Germinal center (tissue), 1 donor: Measurements from ENCODE around the gene LIMS2.

Source experiments
- DNase-seq: peaks from one replicate; pipeline ENCODE4 v3.0.0; 2012; ENCODE audit warnings: mixed read lengths, low spot score

The LIMS2 gene

DNA sequence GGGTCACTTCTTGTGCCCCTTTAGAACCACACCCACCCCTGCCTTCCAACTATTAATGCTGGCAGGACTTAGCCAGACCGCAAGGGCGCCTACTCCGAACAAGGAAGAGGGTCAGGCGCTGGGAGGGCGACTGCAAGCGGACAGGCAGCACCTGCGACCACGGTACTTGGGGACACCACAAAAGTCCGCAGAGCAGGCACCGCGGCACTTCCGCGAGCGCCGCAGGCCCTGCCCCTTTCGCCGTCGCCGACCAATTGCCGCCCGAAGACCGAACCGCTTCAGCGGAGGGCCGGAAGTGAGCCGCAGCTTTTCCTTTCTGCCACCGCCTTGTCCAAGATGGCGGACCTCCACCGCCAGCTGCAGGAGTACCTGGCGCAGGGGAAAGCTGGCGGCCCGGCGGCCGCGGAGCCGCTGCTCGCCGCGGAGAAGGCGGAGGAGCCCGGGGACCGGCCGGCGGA lies 25.9 kb upstream of the LIMS2 start, which contains the start of gene SFT2D3:
SFT2D3 (plus strand) TSS at position 305 of the 458 bp plus-strand sequence; CDS start at position 337, 32 bp downstream.
- peak; percentile 94 for DNase-seq

DNA sequence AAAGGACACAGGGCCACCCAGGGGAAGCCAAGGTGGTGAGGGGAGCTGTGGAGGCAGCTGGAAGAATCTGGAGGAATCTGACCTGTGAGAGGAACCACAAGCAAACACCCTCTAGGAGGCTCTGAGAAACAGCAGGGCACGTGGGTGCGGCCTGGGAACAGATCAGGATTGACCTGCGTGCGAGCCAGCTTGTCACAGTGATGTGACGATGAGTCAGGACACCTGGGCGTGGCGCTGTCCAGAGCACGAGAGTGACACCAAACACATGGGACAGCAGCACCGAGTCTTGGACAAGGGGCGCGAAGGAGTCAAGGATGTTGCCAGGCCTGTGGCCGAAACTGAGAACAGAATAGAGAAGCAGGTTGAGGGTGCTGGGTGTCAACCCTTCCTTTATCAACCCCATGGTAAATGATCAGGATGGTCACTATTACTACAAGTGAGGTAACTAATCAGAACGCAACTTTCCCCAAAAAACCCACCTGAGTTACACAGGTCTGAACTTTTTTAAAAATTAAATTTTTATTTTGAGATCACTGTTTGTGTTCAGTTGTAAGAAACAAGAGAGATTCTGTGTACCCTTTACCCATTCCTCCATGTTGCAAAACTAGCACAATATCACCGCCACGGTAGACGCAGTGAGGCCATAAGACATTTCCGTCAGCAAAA lies 25.3 kb upstream of the LIMS2 start:
- DNase-seq: peak; percentile 64

DNA sequence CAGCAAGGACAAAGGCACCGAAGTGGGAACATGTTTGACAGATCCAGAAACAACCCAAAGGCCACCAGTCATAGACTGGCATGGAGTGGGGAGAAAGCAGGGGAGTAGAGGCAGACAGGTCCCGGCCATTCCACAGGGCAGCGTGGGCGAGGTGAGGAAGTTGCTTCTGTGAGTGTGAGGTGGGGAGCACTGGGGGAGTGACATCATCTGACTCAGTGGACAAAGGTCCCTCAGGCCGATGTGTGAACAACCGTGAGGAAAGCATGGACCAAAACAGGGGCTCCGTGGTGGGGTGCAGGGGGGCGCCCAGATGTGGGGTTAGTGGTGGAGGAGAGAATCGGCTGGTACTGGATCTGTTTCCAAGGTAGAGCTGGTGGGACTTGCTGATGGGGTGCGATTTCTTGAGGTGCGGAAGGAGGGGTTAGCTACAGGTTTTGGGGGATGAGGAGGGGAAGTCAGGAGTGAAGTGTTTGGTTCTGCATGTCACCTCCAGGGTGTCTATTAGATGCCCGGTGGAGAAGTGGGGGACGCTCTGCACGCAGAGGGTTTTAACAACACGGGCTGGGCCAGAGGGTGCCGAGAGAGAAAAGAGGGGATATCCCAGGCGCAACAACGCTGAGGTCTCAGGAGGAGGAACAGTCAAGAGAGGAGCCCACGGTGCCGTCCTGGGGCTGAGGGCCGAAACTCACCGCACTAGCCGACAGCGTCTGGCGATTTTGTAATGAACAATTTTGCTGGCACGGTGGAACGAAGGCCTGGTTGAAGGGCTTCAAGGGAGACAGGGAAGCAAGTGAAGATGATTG lies 23.4 kb upstream of the LIMS2 start:
- no peak for DNase-seq

DNA sequence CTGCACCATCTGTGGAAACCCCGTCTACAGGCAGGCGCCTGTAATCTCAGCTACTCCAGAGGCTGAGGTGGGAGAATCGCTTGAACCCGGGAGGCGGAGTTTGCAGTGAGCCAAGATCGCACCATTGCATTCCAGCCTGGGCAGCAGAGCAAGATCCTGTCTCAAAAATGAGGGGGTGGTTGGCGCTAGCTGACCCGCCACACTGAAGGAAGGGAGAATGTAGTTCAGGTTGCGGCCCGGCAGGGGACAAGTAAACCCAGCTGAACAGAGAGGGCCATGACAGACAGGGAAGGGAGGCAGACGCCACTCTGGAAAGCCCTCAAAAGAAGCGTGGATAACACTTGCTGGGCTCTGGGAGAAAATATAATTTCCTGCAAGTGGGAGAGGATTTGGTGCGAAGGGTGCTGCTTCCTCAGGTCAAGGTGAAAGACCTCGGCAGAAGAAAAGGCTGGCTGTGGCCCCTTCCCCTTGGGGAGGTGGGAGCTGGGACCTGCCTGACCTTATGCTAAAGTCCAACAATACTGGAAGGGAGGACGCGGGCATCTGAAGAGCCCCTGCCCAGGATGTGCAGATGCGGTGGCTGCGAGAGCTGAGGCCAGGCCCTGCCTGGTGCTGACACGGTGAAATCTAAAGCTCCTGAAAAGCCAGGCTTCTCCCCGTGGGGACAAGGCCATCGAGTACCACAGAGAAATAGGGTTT lies 22.3 kb upstream of the LIMS2 start:
- DNase-seq: no peak

DNA sequence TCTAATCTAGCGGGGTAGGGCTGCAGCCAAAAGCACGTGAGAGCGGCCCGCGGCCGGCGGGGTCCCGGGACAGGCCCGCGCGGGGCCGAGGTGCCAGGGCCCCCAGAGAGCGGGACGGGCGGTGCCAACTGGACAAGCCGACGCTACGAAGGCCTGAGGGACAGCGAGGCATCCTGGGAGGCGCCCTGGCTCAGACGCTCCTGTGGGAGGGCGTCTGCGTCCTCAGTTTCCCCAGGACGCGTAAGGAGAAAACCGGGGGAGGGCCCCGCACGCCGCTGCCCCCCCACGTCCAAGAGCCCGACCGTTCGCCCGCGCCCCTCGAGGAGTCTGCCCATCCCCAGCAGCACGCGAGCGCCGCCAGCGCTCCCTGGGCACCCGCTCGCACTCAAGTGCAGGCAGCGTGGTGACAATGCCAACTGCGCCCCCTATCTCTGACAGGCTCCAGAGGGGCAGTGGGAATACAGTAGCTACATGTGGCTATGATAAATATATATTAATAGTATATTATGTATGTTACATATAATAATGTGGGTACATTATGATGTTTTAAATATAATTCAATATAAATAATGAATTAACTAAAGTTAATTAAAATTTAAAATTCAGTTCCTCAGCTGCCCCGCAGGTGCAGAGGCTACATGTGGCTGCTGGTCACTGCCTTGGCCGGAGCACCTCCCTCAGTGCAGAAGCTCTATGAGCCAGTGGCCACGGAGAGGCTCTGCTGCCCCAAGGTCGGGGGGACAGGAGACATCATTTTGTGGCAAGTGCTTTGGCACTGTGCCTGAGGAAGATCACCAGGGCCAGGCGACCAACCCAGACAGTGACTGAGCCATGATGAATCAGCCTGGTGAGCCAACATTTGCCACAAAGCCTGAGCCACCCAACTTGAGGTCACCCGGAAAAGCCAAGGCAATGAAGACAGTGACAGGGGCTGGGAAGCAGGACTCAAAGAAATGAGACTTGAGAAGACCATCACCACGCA lies 20.5 kb upstream of the LIMS2 start:
- DNase-seq: peak; percentile 64

DNA sequence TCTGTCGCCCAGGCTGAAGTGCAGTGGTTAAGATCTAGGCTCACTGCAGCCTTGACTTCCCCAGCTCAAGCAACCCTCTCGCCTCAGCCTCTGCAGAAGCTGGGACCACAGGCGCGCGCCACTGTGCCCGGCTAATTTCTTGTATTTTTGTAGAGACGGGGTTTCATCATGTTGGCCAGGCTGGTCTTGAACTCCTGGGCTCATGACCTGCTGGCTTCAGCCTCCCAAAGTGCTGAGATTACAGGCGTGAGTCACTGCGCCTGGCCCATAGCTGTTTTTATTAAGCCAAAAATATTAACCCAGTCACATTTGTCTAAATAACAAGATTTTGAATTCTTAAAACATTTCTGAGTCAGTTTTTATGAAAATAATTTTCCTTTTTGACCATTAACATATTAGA lies 19.7 kb upstream of the LIMS2 start:
- no peak for DNase-seq

DNA sequence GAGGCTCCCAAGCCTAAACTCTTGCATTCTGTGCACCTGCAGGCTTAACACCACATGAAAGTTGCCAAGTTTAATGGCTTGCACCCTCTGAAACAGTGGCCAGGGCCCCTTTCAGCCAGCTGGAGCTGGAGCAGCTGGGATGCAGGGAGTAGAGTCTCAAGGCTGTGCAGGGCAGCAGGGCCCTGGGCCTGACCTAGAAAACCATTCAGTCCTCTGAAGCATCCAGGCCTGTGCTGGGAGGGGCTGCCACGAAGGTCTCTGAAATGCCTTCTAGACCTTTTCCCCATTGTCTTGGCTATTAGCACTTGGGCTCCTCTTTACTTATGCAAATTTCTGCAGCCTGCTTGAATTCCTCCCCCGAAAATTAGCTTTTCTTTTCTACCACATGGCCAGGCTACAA lies 15.4 kb upstream of the LIMS2 start:
- DNase-seq: no peak

DNA sequence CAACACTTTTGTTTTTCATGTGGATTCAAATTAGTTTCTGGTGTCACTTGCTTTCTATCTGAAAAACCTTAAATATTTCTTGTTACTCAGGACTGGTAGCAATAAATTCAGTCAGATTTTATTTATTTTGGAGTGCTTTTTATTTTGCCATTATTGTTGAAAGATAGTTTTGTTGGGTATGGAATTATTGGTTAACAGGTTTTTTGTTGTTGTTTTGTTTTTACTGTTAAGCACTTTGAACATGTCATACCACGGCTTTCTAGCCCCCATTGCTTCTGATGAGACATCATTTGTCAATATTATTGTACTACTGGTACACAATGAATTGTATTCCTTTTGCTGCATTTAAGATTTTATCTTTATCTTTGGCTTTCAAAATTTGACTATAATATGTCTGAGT lies 13.1 kb upstream of the LIMS2 start:
- DNase-seq: no peak

DNA sequence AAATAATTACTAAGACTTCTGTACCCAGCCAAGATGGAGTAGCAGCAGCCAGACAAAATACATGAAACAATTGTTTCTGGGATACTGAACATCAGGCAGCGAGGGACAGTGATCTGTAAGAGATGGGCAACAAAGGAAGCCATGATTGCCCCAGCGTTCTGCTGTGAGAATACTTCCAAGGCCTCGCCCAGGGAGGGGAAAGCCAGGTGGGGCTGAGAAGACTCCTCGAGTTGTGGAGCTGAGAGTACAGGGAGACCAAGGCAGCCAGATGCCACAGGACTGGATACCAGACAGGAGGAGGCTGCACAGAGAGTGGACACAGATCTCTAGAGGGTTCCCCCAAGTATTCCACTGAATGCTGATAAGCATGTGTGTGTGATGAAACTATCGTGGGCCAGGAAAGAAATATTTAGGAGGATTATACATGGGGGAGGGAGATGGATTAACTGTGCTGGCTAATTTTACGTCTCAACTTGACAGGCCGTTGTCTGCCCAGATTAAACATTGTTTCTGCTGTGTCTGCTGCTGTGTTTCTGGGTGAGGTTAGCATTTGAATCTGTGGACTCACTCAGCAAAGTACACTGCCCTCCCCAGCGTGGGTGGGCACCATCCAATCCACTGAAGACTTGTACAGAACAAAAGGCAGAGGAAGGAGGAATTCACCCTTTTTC lies 10.2 kb upstream of the LIMS2 start:
- no peak for DNase-seq

DNA sequence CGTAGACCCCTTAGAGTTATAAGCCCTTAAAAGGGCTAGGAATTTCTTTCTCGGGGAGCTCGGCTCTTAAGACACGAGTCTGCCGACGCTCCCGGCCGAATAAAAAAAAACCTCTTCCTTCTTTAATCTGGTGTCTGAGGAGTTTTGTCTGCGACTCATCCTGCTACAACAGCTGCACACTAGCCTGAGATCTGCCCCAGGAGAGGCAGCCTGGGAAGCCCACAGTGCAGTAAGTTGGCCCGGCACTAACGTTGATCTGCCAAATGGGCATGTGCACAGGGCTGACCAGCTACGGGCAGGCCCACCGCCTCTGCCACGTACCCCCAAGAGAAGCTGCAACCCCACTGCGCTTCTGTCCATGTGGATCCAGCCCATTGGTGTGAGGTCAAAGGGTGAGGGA lies 8.4 kb upstream of the LIMS2 start:
- DNase-seq: no peak

DNA sequence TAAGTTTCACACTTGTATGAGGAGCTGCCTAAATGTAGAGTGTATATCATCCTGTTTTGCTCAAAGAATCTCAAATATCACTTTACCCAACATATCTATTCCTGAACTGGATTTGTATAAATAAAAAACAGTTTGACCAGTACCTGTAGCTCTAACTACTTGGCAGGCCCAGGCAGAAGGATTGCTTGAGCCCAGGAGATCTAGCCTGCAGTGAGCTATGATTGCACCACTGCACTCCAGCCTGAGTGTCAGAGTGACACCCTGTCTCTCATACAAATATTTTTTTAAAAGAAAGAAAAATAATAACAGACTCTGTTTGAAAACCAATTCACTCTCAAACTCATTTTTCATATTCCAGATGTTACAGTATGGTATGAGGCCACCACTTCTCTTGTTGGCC lies 7.7 kb upstream of the LIMS2 start:
- DNase-seq: no peak

DNA sequence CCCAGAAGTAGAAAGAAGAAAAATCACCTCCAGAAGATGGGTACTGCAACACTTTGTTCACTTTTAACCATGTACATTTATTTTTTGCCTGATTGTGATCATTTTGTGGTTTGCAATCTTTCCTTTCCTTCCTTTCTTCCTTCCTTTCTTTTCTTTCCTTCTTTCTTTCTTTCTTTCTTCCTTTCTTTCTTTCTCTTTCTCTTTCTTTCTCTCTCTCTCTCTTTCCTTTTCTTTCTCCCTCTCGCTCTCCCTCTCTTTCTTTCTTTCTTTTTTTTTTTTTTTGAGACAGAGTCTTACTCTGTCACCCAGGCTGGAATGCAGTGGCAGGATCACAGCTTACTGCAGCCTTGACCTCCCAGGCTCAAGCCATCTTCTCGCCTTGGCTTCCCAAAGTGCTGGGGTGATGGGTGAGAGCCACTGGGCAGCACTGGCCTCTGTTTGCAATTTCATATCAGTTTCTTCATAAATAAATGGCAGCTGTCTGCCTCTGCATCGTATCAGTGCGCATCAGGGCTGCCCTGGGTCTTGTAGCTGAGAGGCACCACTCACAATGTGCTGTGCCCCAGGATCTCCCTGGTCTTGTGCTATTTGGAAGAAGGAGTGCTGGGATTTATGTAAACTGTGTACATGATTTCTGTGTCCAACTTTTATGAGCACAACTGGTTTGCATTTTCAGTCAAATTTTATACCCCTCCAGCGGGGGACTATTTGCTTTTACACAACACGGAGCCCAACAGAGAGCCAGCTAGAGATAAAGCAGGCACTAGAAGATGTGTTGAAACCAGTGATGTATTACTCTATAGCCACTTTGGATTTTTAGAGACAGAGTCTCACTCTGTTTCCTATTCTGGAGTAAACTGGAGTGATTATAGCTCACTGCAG lies 6.9 kb upstream of the LIMS2 start:
- no peak for DNase-seq

DNA sequence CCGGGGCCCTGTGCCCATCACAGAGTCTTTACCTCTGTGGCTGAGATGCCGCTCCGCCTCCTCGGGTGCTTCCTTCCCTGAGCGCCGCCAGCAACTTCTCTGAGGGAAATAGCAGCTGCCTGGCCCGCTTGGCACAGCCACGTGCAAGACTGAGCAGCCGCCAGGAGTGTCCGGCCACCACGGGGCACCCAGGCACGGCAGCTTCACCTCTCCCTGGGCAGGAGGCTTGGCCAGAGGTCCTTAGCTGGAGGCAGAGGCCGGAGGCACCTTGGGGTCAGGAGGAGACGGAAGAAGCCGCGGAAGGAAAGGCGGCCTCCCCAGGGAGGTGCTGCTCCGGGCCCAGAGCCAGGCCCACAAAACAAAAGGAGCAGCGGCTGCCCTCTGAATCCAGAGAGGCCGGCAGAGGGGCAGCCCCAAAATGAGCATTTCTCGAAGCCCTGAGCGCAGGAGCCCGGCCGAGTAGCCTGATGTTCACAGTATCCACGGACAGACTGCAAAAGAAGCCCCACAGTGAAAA lies 6.0 kb upstream of the LIMS2 start:
- no peak for DNase-seq

DNA sequence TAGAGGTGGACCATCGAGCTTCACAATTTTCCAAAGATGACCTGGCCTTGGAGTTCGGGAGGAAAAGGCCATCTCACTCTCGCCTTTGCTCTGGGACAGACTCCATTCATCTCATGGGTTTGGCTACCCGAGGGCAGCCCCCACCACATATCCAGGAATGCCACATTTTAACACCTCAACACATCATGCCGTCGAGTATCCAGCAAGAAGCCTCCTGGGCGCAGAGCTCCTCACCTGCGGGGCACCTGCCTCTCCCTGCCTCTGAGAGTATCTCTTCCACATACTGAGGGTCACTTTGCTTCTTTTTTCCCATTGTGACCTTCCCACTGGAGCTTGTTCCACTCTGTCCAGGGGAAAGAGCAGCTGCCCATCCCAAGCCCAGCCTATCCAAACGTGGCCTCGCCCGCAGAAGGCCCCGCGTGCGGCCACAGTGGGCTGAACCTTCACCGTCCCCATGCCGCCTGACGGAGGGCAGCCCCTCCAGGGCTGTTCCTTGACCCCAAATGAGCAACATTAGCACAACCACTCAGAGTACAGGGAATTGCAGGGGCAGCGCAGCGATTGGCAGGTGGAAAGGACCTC lies 5.5 kb upstream of the LIMS2 start:
- no peak for DNase-seq

DNA sequence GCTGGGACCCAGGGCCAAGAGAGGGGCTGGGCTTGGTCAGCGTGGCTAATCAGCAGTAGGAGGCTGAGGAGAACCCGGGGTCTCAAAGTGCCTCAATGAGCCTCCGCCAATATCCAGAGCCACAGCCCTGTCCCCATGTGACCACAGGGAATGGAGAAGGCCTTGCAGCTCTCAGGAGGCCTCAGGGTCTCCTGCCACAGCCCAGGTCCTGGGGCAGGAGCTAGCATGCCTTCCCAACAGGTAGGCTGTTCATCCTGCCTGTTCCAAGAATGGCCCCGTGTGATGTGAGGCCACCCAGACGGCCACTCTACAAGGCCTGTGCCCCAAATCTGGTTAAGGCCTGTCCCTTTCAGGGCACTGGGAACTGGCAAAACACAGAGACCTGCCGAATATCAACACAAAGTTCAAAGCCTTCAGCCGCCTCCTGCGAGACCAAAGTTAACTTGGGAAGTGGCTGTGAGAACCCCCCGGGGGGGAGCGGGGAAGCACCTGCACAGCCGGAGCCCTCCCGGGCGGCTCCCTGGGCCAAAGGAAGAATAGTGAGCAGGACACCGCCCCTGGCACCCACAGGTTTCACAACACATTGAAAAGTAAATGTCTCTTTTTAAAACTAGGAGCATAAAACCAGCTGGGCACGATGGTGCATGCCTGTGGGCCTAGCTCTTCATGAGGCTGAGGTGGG lies 4.5 kb upstream of the LIMS2 start:
- no peak for DNase-seq

DNA sequence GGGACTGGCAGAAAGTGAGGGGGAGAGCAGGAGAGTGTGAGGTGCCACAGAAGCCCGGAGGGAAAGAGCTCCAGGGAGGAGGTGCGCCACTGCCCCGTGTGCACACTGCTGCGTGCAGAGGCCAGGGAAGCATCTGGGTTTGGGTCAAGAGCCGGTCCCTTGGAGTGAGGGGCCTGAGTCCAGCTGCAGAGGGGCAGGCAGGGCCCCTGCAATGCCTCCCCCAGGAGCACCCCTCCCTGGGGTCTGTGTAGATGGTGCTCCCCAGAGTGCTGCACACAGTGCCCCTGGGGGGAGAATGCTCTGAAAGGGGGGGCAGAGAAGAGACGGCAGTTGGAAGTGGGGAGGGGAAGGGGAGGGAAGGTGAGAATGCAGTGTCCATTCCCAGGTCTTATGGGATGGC lies 3.7 kb upstream of the LIMS2 start:
- no peak for DNase-seq

DNA sequence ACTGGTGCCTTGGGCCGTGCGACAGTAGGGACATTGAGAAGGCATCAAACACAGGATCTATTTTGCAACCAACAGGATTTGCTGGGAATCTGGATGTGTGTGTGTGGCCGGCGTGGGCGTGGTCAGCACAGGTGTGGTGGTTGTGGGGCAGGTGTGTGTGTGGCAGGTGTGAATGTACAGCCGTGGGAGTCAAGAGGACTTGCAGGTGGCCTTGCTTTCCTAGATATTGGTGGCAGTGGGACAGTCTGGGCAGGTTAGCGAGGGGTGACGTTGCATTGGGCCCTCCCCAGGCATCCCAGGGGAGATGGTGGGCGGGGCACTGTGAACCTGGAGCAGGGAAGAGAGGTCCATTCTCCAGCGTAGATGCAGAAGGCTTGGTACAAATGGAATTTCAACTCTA lies 3.2 kb upstream of the LIMS2 start:
- no peak for DNase-seq

DNA sequence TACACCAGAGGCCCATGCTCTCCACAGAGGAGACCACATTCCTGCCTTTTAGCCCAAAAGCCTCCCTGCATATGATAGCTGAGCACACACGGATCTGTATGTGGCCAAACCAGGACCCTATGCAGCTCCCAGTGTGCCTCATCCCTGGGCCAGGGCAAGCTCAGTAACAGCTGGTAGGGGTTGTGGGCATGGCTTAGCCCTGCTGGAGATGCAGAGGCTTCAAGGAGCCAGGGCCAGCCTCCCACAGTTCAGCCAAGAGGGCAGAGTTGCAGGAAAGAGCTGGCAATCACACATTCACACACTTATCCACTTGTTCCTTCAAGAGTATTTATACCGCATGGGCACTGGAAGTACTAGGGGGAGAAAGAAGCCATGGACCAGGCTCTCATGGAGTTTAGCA lies 1.6 kb upstream of the LIMS2 start:
- no peak for DNase-seq
